Left kidney (tissue), 1 donor: Measurements from ENCODE around the gene PYROXD2. TPM values are rescaled to one million over a fixed set of nuclear protein-coding genes. Genes with fewer than 3 reads are reported as not detected.

Experiments used
- polyA plus RNA-seq: library from polyadenylated mRNA; unstranded; fragments of 120-200 nt; gene quantifications from one replicate; pipeline ENCODE4 v1.2.1, GENCODE V29; 2013; ENCODE audit not compliant: insufficient read length

PYROXD2 gene
- polyA plus RNA-seq, 1 donor = 22.3 TPM

Other genes with a start within 250 kb of the PYROXD2 start
- gene LOXL4, start 147.0 kb downstream of the PYROXD2 start, polyA plus RNA-seq = 3.7 TPM
- 33.0 TPM for gene HPS1, start 31.8 kb upstream of the PYROXD2 start, polyA plus RNA-seq